HG02943 (cell line): Measurements from ENCODE around the gene TICAM1.

Source experiments
- ATAC-seq: cut with Tn5 transposase; IDR thresholded peaks from one replicate; pipeline ENCODE4 v1.9.1; 2021; ENCODE audit warnings: mild to moderate bottlenecking, low read depth, moderate library complexity; ENCODE audit not compliant: unreplicated experiment

TICAM1 gene

DNA sequence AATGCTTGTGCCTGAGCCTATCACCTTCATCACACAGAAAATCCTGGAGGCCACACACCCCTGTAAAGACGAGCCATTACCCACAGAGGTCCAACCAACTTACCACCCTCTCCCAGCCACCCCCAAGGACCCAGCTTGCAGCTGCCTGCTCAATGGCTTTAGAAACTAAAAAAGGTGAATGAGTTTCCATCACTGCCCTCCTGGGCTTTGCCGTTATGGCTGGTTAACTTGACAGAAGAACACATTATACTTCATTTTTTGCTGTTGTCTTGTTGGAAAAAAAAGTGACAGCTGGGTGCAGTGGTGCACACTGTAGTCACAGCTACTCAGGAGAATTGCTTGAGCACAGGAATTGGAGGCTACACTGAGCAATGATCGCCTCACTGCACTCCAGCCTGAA is 57.4 kb downstream of the TICAM1 start:
- no peak for ATAC-seq

DNA sequence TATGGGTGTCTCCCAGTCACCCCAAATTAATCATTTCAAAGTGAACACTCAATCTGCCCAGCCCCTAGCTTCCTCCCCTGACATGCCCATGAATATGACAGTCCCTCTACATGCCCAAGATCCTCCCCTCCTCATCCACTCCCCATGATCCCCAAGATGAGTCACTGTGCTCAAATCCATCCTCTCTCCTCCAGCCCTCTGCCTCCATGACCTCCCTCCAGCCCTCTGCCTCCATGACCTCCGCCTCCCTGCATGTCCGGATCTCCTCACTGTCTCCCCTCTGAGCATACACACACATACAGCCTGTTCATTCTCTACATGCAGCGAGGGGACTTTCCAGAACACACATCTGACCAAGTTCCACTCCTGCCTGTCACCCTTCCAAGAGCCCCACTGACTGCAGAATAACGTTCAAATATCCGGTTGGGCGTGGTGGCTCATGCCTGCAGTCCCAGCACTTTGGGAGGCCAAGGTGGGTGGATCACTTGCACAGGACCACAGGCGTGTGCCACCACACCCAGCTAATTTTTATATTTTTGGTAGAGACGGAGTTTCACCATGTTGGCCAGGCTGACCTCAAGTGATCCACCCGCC is 58.4 kb downstream of the TICAM1 start:
- ATAC-seq: no peak

DNA sequence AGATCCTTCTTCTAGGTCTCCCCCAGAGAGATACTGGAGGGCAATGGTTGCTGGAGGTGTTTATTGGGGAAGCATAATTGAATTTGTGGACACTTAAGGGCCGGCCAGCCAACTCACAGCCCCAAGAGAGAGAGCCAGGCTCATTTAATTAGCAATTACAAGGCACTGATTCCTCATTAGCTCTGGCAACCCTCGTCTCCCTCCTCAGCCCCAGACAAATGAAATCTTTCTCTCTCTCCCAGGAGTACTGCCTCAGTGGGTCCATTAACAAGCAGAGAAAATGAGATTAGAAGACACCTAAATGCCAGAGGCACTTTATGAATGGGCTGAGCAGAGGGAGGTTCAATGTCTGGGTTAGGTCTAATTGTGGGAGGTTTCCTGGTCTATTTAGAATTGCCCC is 58.9 kb downstream of the TICAM1 start:
- ATAC-seq: no peak

DNA sequence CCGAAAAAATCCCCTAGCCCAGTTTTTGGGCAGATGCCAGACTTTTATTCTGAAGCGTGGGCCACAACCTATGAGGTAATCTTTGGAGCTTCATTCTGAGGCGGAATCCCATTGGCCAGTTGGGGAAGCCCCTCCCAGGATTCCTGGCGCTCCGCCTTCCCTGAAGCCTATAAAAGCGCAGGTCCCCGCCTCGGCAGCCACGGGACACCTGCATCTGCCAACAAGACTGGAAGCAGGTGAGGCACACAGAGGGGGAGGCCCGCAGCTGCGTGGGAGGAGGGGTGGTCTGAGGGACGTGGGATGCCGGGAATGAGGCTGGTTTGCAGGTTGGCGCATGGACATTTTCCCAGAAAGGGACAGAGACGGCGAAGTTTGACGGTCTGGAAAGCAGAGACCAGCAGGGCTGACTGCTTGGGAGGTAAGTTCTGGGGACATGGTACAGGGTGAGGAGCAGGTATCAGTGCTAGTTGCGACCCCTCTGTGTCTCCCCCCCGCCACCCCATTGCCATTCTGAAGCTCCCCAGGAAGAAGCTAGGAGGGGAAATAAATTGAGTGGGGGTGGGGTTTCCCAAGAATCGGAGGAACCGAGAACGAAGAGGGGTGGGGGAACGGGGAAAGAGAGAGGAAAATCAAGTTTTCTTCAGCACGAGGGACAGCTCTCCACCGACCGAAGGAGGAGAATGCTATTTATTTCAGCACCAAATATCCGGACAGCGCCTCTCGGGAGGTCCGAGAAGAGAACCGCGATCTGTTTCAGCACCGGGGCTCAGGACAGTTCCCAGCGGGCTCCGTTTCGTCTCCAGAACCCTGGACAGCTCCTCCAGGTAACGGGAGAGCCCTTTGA is 62.4 kb downstream of the TICAM1 start:
- no peak for ATAC-seq
